Colonic mucosa (tissue), 4 donors: Measurements from ENCODE around the gene KRTAP24-1. TPM values are rescaled to one million over a fixed set of nuclear protein-coding genes. Genes with fewer than 3 reads are reported as not detected.

ENCODE experiments used
- DNase-seq: peaks from one replicate; pipeline ENCODE4 v3.0.0-alpha.2; 2020
- H3K27ac ChIP-seq: fragments of 200-600 bp; one replicate; pipeline ENCODE4 v1.8.0; 2021
- H3K27me3 ChIP-seq: fragments of 200-600 bp; one replicate; pipeline ENCODE4 v1.8.0; 2021
- H3K36me3 ChIP-seq: fragments of 200-600 bp; one replicate; pipeline ENCODE4 v1.8.0; 2021
- H3K4me1 ChIP-seq: fragments of 200-600 bp; one replicate; pipeline ENCODE4 v1.8.0; 2021; ENCODE audit warnings: mild to moderate bottlenecking
- H3K4me3 ChIP-seq: fragments of 200-600 bp; one replicate; pipeline ENCODE4 v1.8.0; 2021
- H3K9ac ChIP-seq, 2 donors: one replicate each; pipeline ENCODE4 v1.7.0; 2013; ENCODE audit warnings: control low read depth in 2 of 2, low read depth in 2 of 2, low read length in 2 of 2
- H3K9me3 ChIP-seq: fragments of 200-600 bp; one replicate; pipeline ENCODE4 v1.8.0; 2021
- CTCF ChIP-seq: fragments of 200-600 bp; IDR thresholded peaks from one replicate; pipeline ENCODE4 v1.8.0; 2022; ENCODE audit warnings: antibody characterized with exemption, mild to moderate bottlenecking
- intact Hi-C: fragments of 100-400 bp; cut with DNase I; formaldehyde crosslinking; loops from one replicate; pipeline ENCODE4 v1.14.1; 2022
- total RNA-seq, 2 donors: library from RNA; stranded (reverse); fragmentation: NEBNext Ultra II Directional in 1 of 2; extraction: Animal tissue kit (Norgen Biotek cat#: 25700) in 1 of 2; gene quantifications; one replicate each; pipeline ENCODE4 v1.2.1, GENCODE V29; 2021
- donor health status: healthy.
- donor health status: DM: no; HTN: no; CAD: no.
- donor health status: DM: no; HTN: no; CAD: no.

The KRTAP24-1 gene
- total RNA-seq, result not detected

- no peak within 1 kb of the TSS for H3K9ac ChIP-seq
- no peaks in the 10 kb centered on the region for H3K4me1 ChIP-seq
- H3K4me3 ChIP-seq, result no peak within 1 kb of the TSS
- intact Hi-C loops, result no loop called here
- no peaks in the 10 kb centered on the region for H3K9me3 ChIP-seq
- no peak for TF ChIP-seq CTCF
- no peak for DNase-seq
- no peaks in the 10 kb centered on the region for H3K36me3 ChIP-seq
- no peaks in the 10 kb centered on the region for H3K27me3 ChIP-seq
- H3K27ac ChIP-seq, result no peak within 1 kb of the TSS
Observed at GRCh38 chr21:30282850-30283249, at the start of gene KRTAP24-1. TSS of gene KRTAP24-1 (minus strand) at chr21:30282950. CDS start at chr21:30282932, 18 bp downstream.

GRCh38 chr21:30329203-30329875, 46.6 kb upstream of the KRTAP24-1 start:
- H3K27ac ChIP-seq, result no peak overlapping the region
- H3K4me3 ChIP-seq, result no peak overlapping the region
- no peaks in the 10 kb centered on the region for H3K27me3 ChIP-seq
- H3K9ac ChIP-seq, result no peak overlapping the region
- DNase-seq, result no peak
- no peaks in the 10 kb centered on the region for H3K4me1 ChIP-seq
- no peaks in the 10 kb centered on the region for H3K36me3 ChIP-seq
- intact Hi-C loops, result no loop called here
- H3K9me3 ChIP-seq, result no peaks in the 10 kb centered on the region
- TF ChIP-seq CTCF, result no peak

- TF ChIP-seq CTCF, result no peak
- intact Hi-C loops, result no loop called here
- no peaks in the 10 kb centered on the region for H3K4me1 ChIP-seq
- no peak overlapping the region for H3K4me3 ChIP-seq
- H3K9me3 ChIP-seq, result no peaks in the 10 kb centered on the region
- no peak overlapping the region for H3K27ac ChIP-seq
- no peak overlapping the region for H3K9ac ChIP-seq
- DNase-seq, result no peak
- no peaks in the 10 kb centered on the region for H3K36me3 ChIP-seq
- no peaks in the 10 kb centered on the region for H3K27me3 ChIP-seq
Observed at GRCh38 chr21:30326390-30326789, 43.6 kb upstream of the KRTAP24-1 start.

- no peaks in the 10 kb centered on the region for H3K27me3 ChIP-seq
- no peak for TF ChIP-seq CTCF
- H3K9me3 ChIP-seq, result no peaks in the 10 kb centered on the region
- H3K27ac ChIP-seq, result no peak within 1 kb of the TSS
- H3K4me1 ChIP-seq, result no peaks in the 10 kb centered on the region
- no peaks in the 10 kb centered on the region for H3K36me3 ChIP-seq
- no peak within 1 kb of the TSS for H3K9ac ChIP-seq
- no peak within 1 kb of the TSS for H3K4me3 ChIP-seq
- no peak for DNase-seq
- intact Hi-C loops, result no loop called here
Observed at GRCh38 chr21:30320215-30320614, 37.5 kb upstream of the KRTAP24-1 start, which contains the start of gene KRTAP26-1. TSS of gene KRTAP26-1 (minus strand) at chr21:30320315. CDS start at chr21:30320035, 280 bp downstream.

GRCh38 chr21:30315701-30316100, 33.0 kb upstream of the KRTAP24-1 start:
- Histone ChIP-seq H3K27me3 (no peaks in the 10 kb centered on the region), H3K9ac (no peak overlapping the region), H3K27ac (no peak overlapping the region), H3K36me3 (no peaks in the 10 kb centered on the region), H3K9me3 (no peaks in the 10 kb centered on the region), H3K4me3 (no peak overlapping the region), H3K4me1 (no peaks in the 10 kb centered on the region)
- no peak for TF ChIP-seq CTCF
- intact Hi-C loops, result no loop called here
- DNase-seq, result no peak
